NCI-H146 treated with DMSO at 0.1 percent for 48 hours (cell line): ENCODE results near the gene CNTN3.

Experiments
- DNase-seq: peaks from one replicate; lab custom pipeline; 2025; ENCODE audit not compliant: unreplicated experiment; lab: John Stamatoyannopoulos, UW

CNTN3 gene

GRCh38 chr3:74614107-74614967 lies at the start of gene CNTN3:
Gene CNTN3, minus strand, starts transcription at chr3:74614659. Its CDS starts 93,547 bp downstream, at chr3:74521112.
- DNase-seq: no peak

GRCh38 chr3:74663178-74663577 lies 48.7 kb upstream of the CNTN3 start:
- DNase-seq: no peak

- DNase-seq: no peak
These were observed 47.2 kb upstream of the CNTN3 start for GRCh38 chr3:74661672-74662071.

- DNase-seq: no peak
These were observed 37.4 kb upstream of the CNTN3 start for GRCh38 chr3:74651885-74652284.

GRCh38 chr3:74651292-74651691 lies 36.8 kb upstream of the CNTN3 start:
- no peak for DNase-seq

GRCh38 chr3:74648107-74648506 lies 33.6 kb upstream of the CNTN3 start:
- no peak for DNase-seq

- DNase-seq: no peak
These were observed 31.6 kb upstream of the CNTN3 start for GRCh38 chr3:74646094-74646493.

- DNase-seq: no peak
These were observed 29.2 kb upstream of the CNTN3 start for GRCh38 chr3:74643636-74644035.

GRCh38 chr3:74642876-74643275 lies 28.4 kb upstream of the CNTN3 start:
- DNase-seq: no peak

- DNase-seq: no peak
These were observed 25.8 kb upstream of the CNTN3 start for GRCh38 chr3:74640211-74640610.

- no peak for DNase-seq
These were observed 25.2 kb upstream of the CNTN3 start for GRCh38 chr3:74639681-74640080.

- DNase-seq: no peak
These were observed 22.5 kb upstream of the CNTN3 start for GRCh38 chr3:74636981-74637380.

- no peak for DNase-seq
These were observed 18.6 kb upstream of the CNTN3 start for GRCh38 chr3:74633021-74633420.

- DNase-seq: no peak
These were observed 17.1 kb upstream of the CNTN3 start for GRCh38 chr3:74631351-74632140.

GRCh38 chr3:74630602-74631001 lies 16.1 kb upstream of the CNTN3 start:
- no peak for DNase-seq

- no peak for DNase-seq
These were observed 11.6 kb upstream of the CNTN3 start for GRCh38 chr3:74626011-74626410.

- DNase-seq: no peak
These were observed 9.8 kb upstream of the CNTN3 start for GRCh38 chr3:74624301-74624700.

GRCh38 chr3:74623261-74623836 lies 8.9 kb upstream of the CNTN3 start:
- DNase-seq: no peak

GRCh38 chr3:74621581-74621980 lies 7.1 kb upstream of the CNTN3 start:
- no peak for DNase-seq

GRCh38 chr3:74617776-74618175 lies 3.3 kb upstream of the CNTN3 start:
- DNase-seq: no peak

- no peak for DNase-seq
These were observed 845 bp downstream of the CNTN3 start for GRCh38 chr3:74613521-74614106.
